Natural killer cell (primary cell): Measurements from ENCODE around the gene TBX21. TPM values are rescaled to one million over a fixed set of nuclear protein-coding genes. Genes with fewer than 3 reads are reported as not detected.
A peak's percentile ranks its signal among the peaks of the same experiment; 100 is the strongest.

Source experiments
- ATAC-seq, 3 donors: fragments of 150-1000 bp in 2 of 3; fragments of 200-7000 bp in 1 of 3; cut with Tn5 transposase; 1 replicate in 1 of 3; 2 replicates in 2 of 3; pipeline ENCODE4 v1.10.0; 2021; ENCODE audit warnings: mild to moderate bottlenecking in 2 of 3, moderate library complexity in 2 of 3
- DNase-seq, 2 donors: peaks; one replicate each; pipeline versions ENCODE4 v3.0.0 to v3.0.0-alpha.2; 2013 to 2021; ENCODE audit warnings: mixed read lengths in 1 of 2
- H3K27ac ChIP-seq: one replicate; pipeline ENCODE4 v1.5.1; 2013; ENCODE audit warnings: mild to moderate bottlenecking, low read length
- H3K27me3 ChIP-seq: one replicate; pipeline ENCODE4 v1.6.1; 2013; ENCODE audit warnings: low read length; ENCODE audit not compliant: control insufficient read depth, insufficient read depth
- H3K36me3 ChIP-seq: one replicate; pipeline ENCODE4 v1.6.1; 2013; ENCODE audit warnings: low read length; ENCODE audit not compliant: control insufficient read depth, insufficient read depth
- H3K4me1 ChIP-seq: one replicate; pipeline ENCODE4 v1.6.1; 2013; ENCODE audit warnings: low read length; ENCODE audit not compliant: control insufficient read depth, insufficient read depth
- H3K4me3 ChIP-seq: one replicate; pipeline ENCODE4 v1.5.1; 2013; ENCODE audit warnings: low read length
- H3K9me3 ChIP-seq: one replicate; pipeline ENCODE4 v1.6.1; 2013; ENCODE audit warnings: low read length; ENCODE audit not compliant: control insufficient read depth, insufficient read depth
- H3K27ac Mint-ChIP-seq, 2 donors: one replicate each; pipeline ENCODE4 v1.8.0; 2022; ENCODE audit warnings: mild to moderate bottlenecking in 2 of 2, mixed read lengths in 2 of 2, moderate library complexity in 1 of 2
- H3K27me3 Mint-ChIP-seq, 2 donors: one replicate each; pipeline ENCODE4 v1.8.0; 2022; ENCODE audit warnings: low read depth in 2 of 2, mixed read lengths in 2 of 2
- H3K36me3 Mint-ChIP-seq: one replicate; pipeline ENCODE4 v1.8.0; 2022; ENCODE audit warnings: mixed read lengths
- H3K4me1 Mint-ChIP-seq, 2 donors: one replicate each; pipeline ENCODE4 v1.8.0; 2022; ENCODE audit warnings: mixed read lengths in 2 of 2
- H3K4me3 Mint-ChIP-seq: one replicate; pipeline ENCODE4 v1.8.0; 2022; ENCODE audit warnings: mild to moderate bottlenecking, moderate library complexity, mixed read lengths
- H3K9me3 Mint-ChIP-seq, 2 donors: one replicate each; pipeline ENCODE4 v1.8.0; 2022; ENCODE audit warnings: mixed read lengths in 2 of 2
- CTCF ChIP-seq: fragments of 200-600 bp; IDR thresholded peaks from one replicate; pipeline ENCODE4 v1.8.0; 2022; ENCODE audit warnings: antibody characterized with exemption
- WGBS: methylation state at CpG from one replicate; pipeline ENCODE4 v1.1.7; 2013; ENCODE audit warnings: missing lambda C conversion rate; ENCODE audit not compliant: insufficient coverage; 5-methylcytosine and 5-hydroxymethylcytosine counted together
- intact Hi-C: fragments of 100-400 bp; cut with micrococcal nuclease; formaldehyde crosslinking; loops from one replicate; pipeline ENCODE4 v1.14.2; 2022
- total RNA-seq, 4 donors: library from RNA; stranded (reverse); fragments of 120-200 nt in 1 of 4; gene quantifications; one replicate each; pipeline versions ENCODE4 v1.2.3 to v1.2.4, GENCODE V29; 2013 to 2022

The TBX21 gene
- total RNA-seq, 3 donors from 2014 or later (not counting 1 experiment from before 2014, with no cell fraction given): 234 to 328 (median 257) TPM

GRCh38 chr17:47742319-47743181 lies 9.5 kb downstream of the TBX21 start:
- intact Hi-C loops: loop anchor here (2.0 to 10.0 kb wide), 2 partner anchors 78 to 982 kb away; partner anchors contain the start of genes HOXB13, PRAC1 and PRAC2
- no peaks in the 10 kb centered on the region for H3K27me3 ChIP-seq
- H3K36me3 ChIP-seq: peaks cover 55% of the 10 kb centered on the region
- peak; percentile 5 to 30 (median 29) for ATAC-seq
- no peaks in the 10 kb centered on the region for H3K27me3 Mint-ChIP-seq
- peak in 1 of 2 donors; percentile 73 for DNase-seq
- WGBS: 23% methylated on average over 24 of the region's 26 CpGs
- peak overlapping the region; percentile 85 to 94 for H3K27ac Mint-ChIP-seq
- H3K4me1 ChIP-seq: peaks cover 88% of the 10 kb centered on the region
- H3K4me1 Mint-ChIP-seq: peaks cover 69 to 79% of the 10 kb centered on the region in 2 donors
- H3K27ac ChIP-seq: peak overlapping the region; percentile 75
- peak overlapping the region; percentile 22 for H3K4me3 ChIP-seq
- peak; percentile 48 for TF ChIP-seq CTCF
- H3K9me3 Mint-ChIP-seq: no peaks in the 10 kb centered on the region
- no peaks in the 10 kb centered on the region for H3K36me3 Mint-ChIP-seq
- H3K4me3 Mint-ChIP-seq: peak overlapping the region; percentile 99
- H3K9me3 ChIP-seq: no peaks in the 10 kb centered on the region

GRCh38 chr17:47744168-47745036 lies 11.4 kb downstream of the TBX21 start:
- H3K36me3 ChIP-seq: peaks cover 67% of the 10 kb centered on the region
- no peaks in the 10 kb centered on the region for H3K27me3 Mint-ChIP-seq
- peak overlapping the region; percentile 85 to 94 for H3K27ac Mint-ChIP-seq
- H3K4me3 Mint-ChIP-seq: peak overlapping the region; percentile 99
- intact Hi-C loops: loop anchor here (10.0 kb wide), 1 partner anchor 980 kb away; the partner anchor contains the start of genes HOXB13, PRAC1 and PRAC2
- peaks cover 69% of the 10 kb centered on the region for H3K4me1 ChIP-seq
- H3K9me3 ChIP-seq: no peaks in the 10 kb centered on the region
- DNase-seq (no peak), ATAC-seq (no peak)
- no peaks in the 10 kb centered on the region for H3K27me3 ChIP-seq
- H3K4me3 ChIP-seq: no peak overlapping the region
- H3K9me3 Mint-ChIP-seq: no peaks in the 10 kb centered on the region
- TF ChIP-seq CTCF: no peak
- H3K36me3 Mint-ChIP-seq: no peaks in the 10 kb centered on the region
- H3K4me1 Mint-ChIP-seq: peaks cover 70 to 73% of the 10 kb centered on the region in 2 donors
- peak overlapping the region; percentile 54 for H3K27ac ChIP-seq
- 47% methylated on average over 21 of the region's 22 CpGs for WGBS

- 73% methylated on average over 10 of the region's 10 CpGs for WGBS
- H3K27ac Mint-ChIP-seq: peak overlapping the region; percentile 85 to 94
Observed at GRCh38 chr17:47745037-47745380, 12.0 kb downstream of the TBX21 start.

More at GRCh38 chr17:47745037-47745380, 12.0 kb downstream of the TBX21 start:
- Histone ChIP-seq H3K4me1 (peaks cover 63% of the 10 kb centered on the region), H3K36me3 (peaks cover 72% of the 10 kb centered on the region), H3K27ac (peak overlapping the region; percentile 54), H3K27me3 (no peaks in the 10 kb centered on the region), H3K9me3 (no peaks in the 10 kb centered on the region), H3K4me3 (no peak overlapping the region)
- Mint-ChIP-seq H3K4me3 (peak overlapping the region; percentile 99), H3K36me3 (no peaks in the 10 kb centered on the region), H3K27me3 (no peaks in the 10 kb centered on the region), H3K4me1 (peaks cover 75 to 76% of the 10 kb centered on the region in 2 donors), H3K9me3 (no peaks in the 10 kb centered on the region)
- intact Hi-C loops: loop anchor here (10.0 kb wide), 1 partner anchor 980 kb away; the partner anchor contains the start of genes HOXB13, PRAC1 and PRAC2
- no peak for DNase-seq
- TF ChIP-seq CTCF: no peak
- no peak for ATAC-seq
